ENCODE results near the gene NKX2-1.

DNA sequence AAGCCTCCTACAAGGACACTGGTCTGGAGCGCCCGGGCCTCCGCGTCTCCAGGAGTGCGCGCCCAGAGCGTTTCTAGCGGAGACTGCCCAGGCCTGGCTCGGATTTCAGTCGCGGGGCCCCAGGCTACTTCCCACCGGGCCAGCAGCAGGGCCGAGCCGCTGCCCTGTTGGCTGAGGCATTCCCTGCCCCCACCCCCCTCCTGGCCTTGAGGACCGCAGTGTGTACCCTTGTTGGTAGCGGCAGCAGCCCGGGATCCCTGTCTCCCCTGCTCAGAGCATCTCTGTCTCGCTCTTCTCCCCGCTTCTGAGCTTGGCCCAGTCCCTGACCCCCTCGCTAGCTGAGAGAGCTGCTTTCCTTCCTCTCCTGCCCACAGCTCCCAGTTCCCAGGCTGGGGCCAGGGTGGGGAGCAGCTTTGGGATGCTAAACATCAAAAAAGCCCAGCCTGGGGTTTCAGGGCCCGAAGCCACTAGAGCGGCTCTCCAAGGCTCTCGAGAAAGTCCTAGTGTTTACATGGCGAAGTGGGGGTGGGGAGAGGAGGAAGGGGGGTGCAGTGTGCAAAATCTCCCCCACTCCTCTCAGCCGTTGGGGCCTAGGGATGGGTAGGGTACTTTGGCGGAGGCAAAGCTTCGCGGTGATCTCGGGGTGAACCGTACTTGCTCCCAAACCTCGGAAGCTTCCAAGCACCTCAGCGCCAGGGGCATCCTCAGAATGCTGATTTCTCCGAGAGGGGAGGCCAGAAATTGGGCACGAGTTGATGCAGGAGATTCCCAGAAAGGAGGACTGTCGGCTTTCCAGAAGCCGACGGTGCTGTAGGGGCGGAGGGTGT is 6.4 kb downstream of the NKX2-1 start:
- no peak for TF ChIP-seq CTCF (conservative IDR thresholded peaks at IDR 0.05; ENCODE audit: low read length)
- TF ChIP-seq EZH2phosphoT487 (IDR thresholded peaks at IDR 0.05; ENCODE audit: borderline replicate concordance): no peak

Measured in Loucy (cell line).